A673 (cell line): ENCODE measurements around the gene CAMSAP2. TPM values are rescaled to one million over a fixed set of nuclear protein-coding genes. Genes with fewer than 3 reads are reported as not detected.

Experiments used
- BruUV-seq: library from RNA; stranded (reverse); fragments of 400-500 nt; replicated peaks from 2 replicates; lab custom pipeline; 2021; lab: Mats Ljungman, UMichigan
- CTCF ChIA-PET: fragments of 300-600 bp; sonication (Branson Sonifier 250); formaldehyde crosslinking; loops from one replicate; lab custom pipeline; 2022; ENCODE audit warnings: antibody characterized with exemption; lab: Charles Lee
- POLR2A ChIA-PET: fragments of 300-600 bp; sonication (Branson Sonifier 250); formaldehyde crosslinking; loops from one replicate; lab custom pipeline; 2022; ENCODE audit warnings: antibody characterized with exemption; ENCODE audit not compliant: low non-redundant PET; lab: Charles Lee
- DNase-seq: peaks from one replicate; pipeline ENCODE4 v3.0.0-alpha.2; 2015; ENCODE audit warnings: low spot score
- H3K27ac ChIP-seq: fragments of 200-600 bp; sonication (generic); 2 replicates; pipeline ENCODE4 v1.5.1; 2016; ENCODE audit warnings: mixed run types, low read depth, mild to moderate bottlenecking, mixed read lengths, antibody characterized with exemption, low read length; ENCODE audit not compliant: poor library complexity, severe bottlenecking
- H3K27me3 ChIP-seq: fragments of 200-600 bp; sonication (generic); replicated peaks from 2 replicates; pipeline ENCODE4 v1.6.1; 2017; ENCODE audit warnings: mixed run types, low read depth, mild to moderate bottlenecking, mixed read lengths, antibody characterized with exemption, low read length; ENCODE audit not compliant: insufficient read depth, poor library complexity
- H3K36me3 ChIP-seq: fragments of 200-600 bp; sonication (generic); 2 replicates; pipeline ENCODE4 v1.6.1; 2016; ENCODE audit warnings: mixed run types, mild to moderate bottlenecking, mixed read lengths, antibody characterized with exemption, low read length; ENCODE audit not compliant: insufficient read depth, poor library complexity, severe bottlenecking
- H3K4me1 ChIP-seq: fragments of 200-600 bp; sonication (generic); 2 replicates; pipeline ENCODE4 v1.6.1; 2017; ENCODE audit warnings: mixed run types, mild to moderate bottlenecking, mixed read lengths, antibody characterized with exemption, low read length; ENCODE audit not compliant: insufficient read depth, poor library complexity, severe bottlenecking
- H3K4me3 ChIP-seq: fragments of 200-600 bp; sonication (generic); 2 replicates; pipeline ENCODE4 v1.5.1; 2016; ENCODE audit warnings: low read depth, mixed run types, mild to moderate bottlenecking, mixed read lengths, low read length; ENCODE audit not compliant: poor library complexity, severe bottlenecking
- H3K9me3 ChIP-seq: fragments of 200-600 bp; sonication (generic); 2 replicates; pipeline ENCODE4 v1.6.1; 2016; ENCODE audit warnings: mixed run types, low read depth, mild to moderate bottlenecking, mixed read lengths, antibody characterized with exemption, low read length; ENCODE audit not compliant: poor library complexity, severe bottlenecking
- EZH2 ChIP-seq: fragments of 200-600 bp; sonication (generic); IDR thresholded peaks from 2 replicates; pipeline ENCODE4 v1.6.1; 2017; ENCODE audit warnings: borderline replicate concordance, low read depth, mild to moderate bottlenecking, mixed read lengths, antibody characterized with exemption, low read length; ENCODE audit not compliant: poor library complexity, severe bottlenecking
- intact Hi-C: fragments of 100-400 bp; cut with micrococcal nuclease; formaldehyde crosslinking; loops from one replicate; pipeline ENCODE4 v1.10.0; 2022; ENCODE audit not compliant: unreplicated experiment
- total RNA-seq: library from RNA; stranded (reverse); gene quantifications from 2 replicates; pipeline ENCODE4 v1.2.3, GENCODE V29; 2021
- TF ChIP-seq, protein P1 (sequence below): fragments of 300-800, 200-600 bp; sonication (generic); conservative IDR thresholded peaks from 2 replicates; pipeline ENCODE4 v1.5.1; 2017; ENCODE audit warnings: low read depth, mild to moderate bottlenecking, antibody characterized with exemption, low read length, moderate library complexity, mixed read lengths

CAMSAP2 gene
- total RNA-seq, 1 experiment from 2014 or later: 39.4 TPM

DNA sequence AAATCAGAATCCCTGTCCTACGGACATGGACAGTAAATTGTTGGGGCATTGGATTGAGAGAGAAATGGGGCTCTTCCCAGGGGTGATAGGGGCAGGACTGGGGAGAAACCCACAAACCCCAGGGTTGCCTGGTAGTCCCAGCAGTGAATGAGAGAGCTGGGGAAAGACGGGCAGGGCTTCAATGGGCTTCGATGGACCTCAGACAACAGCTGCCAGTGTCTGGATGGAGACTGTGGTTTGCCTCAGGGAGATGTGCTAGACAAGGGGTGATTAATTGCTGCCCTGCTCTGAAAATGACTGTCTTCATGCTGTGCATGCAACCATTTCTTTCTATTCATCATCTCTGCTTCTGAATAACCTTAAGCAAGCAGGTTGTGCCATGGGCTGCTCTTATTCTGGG, 141.5 kb downstream of the CAMSAP2 start:
- TF ChIP-seq, protein P1, sequence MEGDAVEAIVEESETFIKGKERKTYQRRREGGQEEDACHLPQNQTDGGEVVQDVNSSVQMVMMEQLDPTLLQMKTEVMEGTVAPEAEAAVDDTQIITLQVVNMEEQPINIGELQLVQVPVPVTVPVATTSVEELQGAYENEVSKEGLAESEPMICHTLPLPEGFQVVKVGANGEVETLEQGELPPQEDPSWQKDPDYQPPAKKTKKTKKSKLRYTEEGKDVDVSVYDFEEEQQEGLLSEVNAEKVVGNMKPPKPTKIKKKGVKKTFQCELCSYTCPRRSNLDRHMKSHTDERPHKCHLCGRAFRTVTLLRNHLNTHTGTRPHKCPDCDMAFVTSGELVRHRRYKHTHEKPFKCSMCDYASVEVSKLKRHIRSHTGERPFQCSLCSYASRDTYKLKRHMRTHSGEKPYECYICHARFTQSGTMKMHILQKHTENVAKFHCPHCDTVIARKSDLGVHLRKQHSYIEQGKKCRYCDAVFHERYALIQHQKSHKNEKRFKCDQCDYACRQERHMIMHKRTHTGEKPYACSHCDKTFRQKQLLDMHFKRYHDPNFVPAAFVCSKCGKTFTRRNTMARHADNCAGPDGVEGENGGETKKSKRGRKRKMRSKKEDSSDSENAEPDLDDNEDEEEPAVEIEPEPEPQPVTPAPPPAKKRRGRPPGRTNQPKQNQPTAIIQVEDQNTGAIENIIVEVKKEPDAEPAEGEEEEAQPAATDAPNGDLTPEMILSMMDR: no peak
- TF ChIP-seq EZH2: no peak
- Histone ChIP-seq H3K9me3 (no peaks in the 10 kb centered on the region), H3K36me3 (no peaks in the 10 kb centered on the region), H3K4me3 (no peak overlapping the region), H3K27me3 (peaks cover 4% of the 10 kb centered on the region), H3K4me1 (no peaks in the 10 kb centered on the region), H3K27ac (no peak overlapping the region)
- ChIA-PET POLR2A (interaction anchor here (0.7 kb wide), 1 partner anchor 11 kb away, joined by 7 read pairs; no protein-coding TSS in a partner anchor), CTCF (no interaction called here)
- DNase-seq: no peak
- BruUV-seq: no TSS peak
- intact Hi-C loops: no loop called here

GRCh38 chr1:200883118-200883517, 144.4 kb downstream of the CAMSAP2 start:
- H3K27ac ChIP-seq: no peak overlapping the region
- intact Hi-C loops: no loop called here
- CTCF ChIA-PET: no interaction called here
- no peaks in the 10 kb centered on the region for H3K27me3 ChIP-seq
- no peaks in the 10 kb centered on the region for H3K4me1 ChIP-seq
- H3K4me3 ChIP-seq: no peak overlapping the region
- TF ChIP-seq EZH2: no peak
- TF ChIP-seq, protein P1: no peak
- BruUV-seq: no TSS peak
- DNase-seq: no peak
- POLR2A ChIA-PET: no interaction called here
- H3K9me3 ChIP-seq: no peaks in the 10 kb centered on the region
- no peaks in the 10 kb centered on the region for H3K36me3 ChIP-seq

DNA sequence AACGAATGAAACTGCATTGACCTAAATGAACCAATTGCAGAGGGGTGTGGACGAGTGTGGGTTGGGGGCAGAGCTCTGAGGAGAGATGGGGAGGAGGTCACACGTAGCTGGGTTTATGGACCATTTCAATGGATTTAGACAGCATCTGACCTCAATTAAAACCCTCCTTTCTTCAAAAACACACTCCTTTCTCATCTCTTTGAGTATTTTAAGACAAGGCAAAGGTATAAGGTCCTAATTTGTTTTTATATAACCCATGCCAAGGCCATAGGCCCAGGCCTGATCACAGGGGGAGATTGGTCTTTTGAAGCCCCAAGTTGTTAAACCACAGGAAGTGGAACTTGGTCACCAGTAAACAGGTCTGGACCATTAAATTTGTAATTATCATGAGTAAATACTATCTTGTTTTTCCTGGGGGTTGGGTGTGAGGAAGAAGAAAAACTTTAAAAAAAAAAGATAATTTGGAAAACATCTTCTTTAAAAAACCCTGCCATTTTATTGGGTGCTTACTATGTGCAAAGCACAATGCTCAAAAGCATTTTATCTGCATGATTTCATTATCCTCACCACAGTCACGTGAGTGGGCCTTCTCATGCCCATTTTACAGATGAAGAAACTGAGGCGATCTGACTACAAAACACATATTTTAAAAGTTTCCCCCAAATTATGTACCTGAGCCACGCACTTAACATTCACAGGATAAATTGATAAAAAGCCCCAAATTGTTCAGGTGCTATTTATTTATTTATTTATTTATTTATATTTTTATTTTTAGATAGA, 147.1 kb downstream of the CAMSAP2 start:
- ChIA-PET POLR2A (no interaction called here), CTCF (no interaction called here)
- Histone ChIP-seq H3K9me3 (no peaks in the 10 kb centered on the region), H3K4me1 (no peaks in the 10 kb centered on the region), H3K27me3 (peaks cover under 1% of the 10 kb centered on the region), H3K36me3 (no peaks in the 10 kb centered on the region), H3K27ac (no peak overlapping the region), H3K4me3 (no peak overlapping the region)
- TF ChIP-seq, protein P1: no peak
- TF ChIP-seq EZH2: no peak
- BruUV-seq: no TSS peak
- intact Hi-C loops: no loop called here
- DNase-seq: no peak
